Psoas muscle (tissue), 8 donors: ENCODE measurements around the gene PSMD2. TPM values are rescaled to one million over a fixed set of nuclear protein-coding genes. Genes with fewer than 3 reads are reported as not detected.
A peak's percentile ranks its signal among the peaks of the same experiment; 100 is the strongest.

Source experiments
- ATAC-seq, 4 donors: fragments of 200-7000 bp; cut with Tn5 transposase; one replicate each; pipeline ENCODE4 v1.9.1; 2020; ENCODE audit warnings: moderate library complexity in 3 of 4, mild to moderate bottlenecking in 2 of 4
- DNase-seq, 2 donors: peaks; one replicate each; pipeline ENCODE4 v3.0.0-alpha.2; 2020
- H3K27ac ChIP-seq: fragments of 200-600 bp; one replicate; pipeline ENCODE4 v1.8.0; 2022
- H3K27me3 ChIP-seq, 3 donors: fragments of 200-600 bp in 1 of 3; one replicate each; pipeline versions ENCODE4 v1.6.1 to v1.8.0; 2013 to 2022; ENCODE audit warnings: low read length in 2 of 3, mild to moderate bottlenecking in 2 of 3, moderate library complexity in 1 of 3; ENCODE audit not compliant: insufficient read depth in 3 of 3
- H3K36me3 ChIP-seq, 2 donors: fragments of 200-600 bp in 1 of 2; one replicate each; pipeline versions ENCODE4 v1.6.1 to v1.8.0; 2013 to 2022; ENCODE audit warnings: low read depth in 1 of 2, mild to moderate bottlenecking in 1 of 2, moderate library complexity in 1 of 2; ENCODE audit not compliant: insufficient read depth in 1 of 2
- H3K4me1 ChIP-seq: fragments of 200-600 bp; one replicate; pipeline ENCODE4 v1.8.0; 2022
- H3K4me3 ChIP-seq: fragments of 200-600 bp; one replicate; pipeline ENCODE4 v1.8.0; 2022; ENCODE audit warnings: mild to moderate bottlenecking
- H3K9me3 ChIP-seq: fragments of 200-600 bp; one replicate; pipeline ENCODE4 v1.8.0; 2022
- WGBS, 3 donors: extraction: QIAGEN DNeasy Blood & Tissue Kit; methylation state at CpG; one replicate each; pipeline versions ENCODE4 v1.1.6 to v1.1.7; 2013; 5-methylcytosine and 5-hydroxymethylcytosine counted together
- intact Hi-C, 2 donors: fragments of 100-400 bp; cut with DNase I; formaldehyde crosslinking; loops; one replicate each; pipeline versions ENCODE4 v1.11.0 to v1.14.2; 2022
- polyA plus RNA-seq, 3 donors: library from polyadenylated mRNA; stranded (reverse); fragments of 200-250 nt; gene quantifications; one replicate each; pipeline ENCODE4 v1.2.3, GENCODE V29; 2013
- total RNA-seq, 4 donors: library from RNA; stranded (reverse); fragmentation: NEBNext Ultra II Directional in 2 of 4; extraction: Animal tissue kit (Norgen Biotek cat#: 25700) in 2 of 4; gene quantifications; one replicate each; pipeline versions ENCODE4 v1.2.1 to v1.2.4, GENCODE V29; 2021 to 2023
- TF ChIP-seq, protein P1 (sequence below): fragments of 200-600 bp; IDR thresholded peaks from one replicate; pipeline ENCODE4 v1.8.0; 2022; ENCODE audit warnings: antibody characterized with exemption
- donor health status: healthy with polysubstance abuse.
- donor health status: DM: no; HTN: no; CAD: no; lungs with moderate emphysema.
- donor health status: Bipolar disorder and iron deficiency.
- donor health status: healthy.
- donor health status: DM: yes; HTN: yes; CAD: no.
- donor health status: DM: no; HTN: no; CAD: no.
- donor health status: DM: no; HTN: no; CAD: no.
- donor health status: DM: yes; HTN: yes; CAD: no.

Gene PSMD2
- total and polyA plus RNA-seq, 7 donors, result 338 to 898 (median 430) TPM

- ATAC-seq, result no peak
- H3K9me3 ChIP-seq, result no peaks in the 10 kb centered on the region
- no peak for DNase-seq
- H3K4me3 ChIP-seq, result no peak overlapping the region
- TF ChIP-seq, protein P1, sequence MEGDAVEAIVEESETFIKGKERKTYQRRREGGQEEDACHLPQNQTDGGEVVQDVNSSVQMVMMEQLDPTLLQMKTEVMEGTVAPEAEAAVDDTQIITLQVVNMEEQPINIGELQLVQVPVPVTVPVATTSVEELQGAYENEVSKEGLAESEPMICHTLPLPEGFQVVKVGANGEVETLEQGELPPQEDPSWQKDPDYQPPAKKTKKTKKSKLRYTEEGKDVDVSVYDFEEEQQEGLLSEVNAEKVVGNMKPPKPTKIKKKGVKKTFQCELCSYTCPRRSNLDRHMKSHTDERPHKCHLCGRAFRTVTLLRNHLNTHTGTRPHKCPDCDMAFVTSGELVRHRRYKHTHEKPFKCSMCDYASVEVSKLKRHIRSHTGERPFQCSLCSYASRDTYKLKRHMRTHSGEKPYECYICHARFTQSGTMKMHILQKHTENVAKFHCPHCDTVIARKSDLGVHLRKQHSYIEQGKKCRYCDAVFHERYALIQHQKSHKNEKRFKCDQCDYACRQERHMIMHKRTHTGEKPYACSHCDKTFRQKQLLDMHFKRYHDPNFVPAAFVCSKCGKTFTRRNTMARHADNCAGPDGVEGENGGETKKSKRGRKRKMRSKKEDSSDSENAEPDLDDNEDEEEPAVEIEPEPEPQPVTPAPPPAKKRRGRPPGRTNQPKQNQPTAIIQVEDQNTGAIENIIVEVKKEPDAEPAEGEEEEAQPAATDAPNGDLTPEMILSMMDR, result no peak
- intact Hi-C loops, result no loop called here
- H3K27ac ChIP-seq, result no peak overlapping the region
- peaks cover 29% of the 10 kb centered on the region for H3K4me1 ChIP-seq
- WGBS, 3 donors, result 91 to 94% (median 93%) methylated on average over 21 of the region's 21 CpGs
- no peaks in the 10 kb centered on the region for H3K27me3 ChIP-seq
- H3K36me3 ChIP-seq, result peaks cover 36 to 100% of the 10 kb centered on the region in 2 donors
These were observed 28.1 kb downstream of the PSMD2 start for GRCh38 chr3:184327171-184327570.

GRCh38 chr3:184328516-184328915 lies 29.5 kb downstream of the PSMD2 start:
- Histone ChIP-seq H3K4me3 (no peak overlapping the region), H3K36me3 (peaks cover 28 to 100% of the 10 kb centered on the region in 2 donors), H3K27me3 (no peaks in the 10 kb centered on the region), H3K27ac (no peak overlapping the region), H3K4me1 (peaks cover 26% of the 10 kb centered on the region), H3K9me3 (no peaks in the 10 kb centered on the region)
- intact Hi-C loops, result no loop called here
- WGBS, 3 donors, result 45 to 59% (median 56%) methylated on average over 3 of the region's 3 CpGs
- DNase-seq (no peak), ATAC-seq (no peak)
- TF ChIP-seq, protein P1, result no peak

GRCh38 chr3:184332370-184333090 lies 33.5 kb downstream of the PSMD2 start:
- Histone ChIP-seq H3K9me3 (no peaks in the 10 kb centered on the region), H3K4me3 (no peak overlapping the region), H3K27me3 (no peaks in the 10 kb centered on the region), H3K4me1 (peaks cover 34% of the 10 kb centered on the region), H3K36me3 (peaks cover 9 to 79% of the 10 kb centered on the region in 2 donors), H3K27ac (peak overlapping the region; percentile 90)
- DNase-seq, result peak in 1 of 2 donors; percentile 57
- intact Hi-C loops, result loop anchor here in 1 of 2 donors (1.0 kb wide), 1 partner anchor 8 kb away; no protein-coding TSS in a partner anchor
- TF ChIP-seq, protein P1, result no peak
- WGBS, 3 donors, result 55 to 66% (median 60%) methylated on average over 10 of the region's 10 CpGs
- peak in 3 of 4 donors; percentile 26 to 42 (median 39) for ATAC-seq

DNA sequence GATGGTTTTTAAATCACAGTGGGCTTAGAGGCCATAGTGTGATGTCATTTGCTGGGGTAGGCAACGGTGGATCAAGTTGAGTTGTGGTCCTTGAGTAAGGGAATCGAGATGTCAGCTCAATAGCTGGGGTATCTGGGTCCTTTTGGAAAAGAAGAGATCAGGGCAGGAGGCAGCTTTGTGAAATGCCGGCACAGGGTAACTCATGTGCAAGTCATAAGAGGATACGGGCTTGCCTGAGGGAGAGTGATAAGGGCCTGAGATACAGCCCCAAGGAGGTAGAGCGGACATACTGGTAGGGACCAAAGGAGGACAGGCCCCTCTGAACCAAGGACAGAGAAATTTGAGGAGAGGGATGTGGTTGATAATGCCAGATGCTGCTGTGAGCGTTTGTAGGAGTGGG lies 34.1 kb downstream of the PSMD2 start:
- H3K27ac ChIP-seq, result peak overlapping the region; percentile 90
- intact Hi-C loops, result loop anchor here in 1 of 2 donors (1.0 kb wide), 1 partner anchor 9 kb away; no protein-coding TSS in a partner anchor
- peaks cover 40% of the 10 kb centered on the region for H3K4me1 ChIP-seq
- WGBS, 3 donors, result 83 to 90% (median 88%) methylated on average over 6 of the region's 6 CpGs
- H3K9me3 ChIP-seq, result no peaks in the 10 kb centered on the region
- DNase-seq (no peak), ATAC-seq (no peak)
- TF ChIP-seq, protein P1, result no peak
- no peak overlapping the region for H3K4me3 ChIP-seq
- H3K27me3 ChIP-seq, result no peaks in the 10 kb centered on the region
- H3K36me3 ChIP-seq, result peaks cover 5 to 72% of the 10 kb centered on the region in 2 donors
